GM20000 (cell line): ENCODE results near the gene NUB1.

Source experiments
- DNase-seq: peaks from one replicate; pipeline ENCODE4 v3.0.0; 2012; ENCODE audit warnings: low spot score
- TF ChIP-seq, protein P1 (sequence below): IDR thresholded peaks from 2 replicates; pipeline ENCODE4 v1.5.1; 2012; ENCODE audit warnings: mild to moderate bottlenecking, control low read depth; ENCODE audit errors: extremely low read depth, missing control alignments

The NUB1 gene

DNA sequence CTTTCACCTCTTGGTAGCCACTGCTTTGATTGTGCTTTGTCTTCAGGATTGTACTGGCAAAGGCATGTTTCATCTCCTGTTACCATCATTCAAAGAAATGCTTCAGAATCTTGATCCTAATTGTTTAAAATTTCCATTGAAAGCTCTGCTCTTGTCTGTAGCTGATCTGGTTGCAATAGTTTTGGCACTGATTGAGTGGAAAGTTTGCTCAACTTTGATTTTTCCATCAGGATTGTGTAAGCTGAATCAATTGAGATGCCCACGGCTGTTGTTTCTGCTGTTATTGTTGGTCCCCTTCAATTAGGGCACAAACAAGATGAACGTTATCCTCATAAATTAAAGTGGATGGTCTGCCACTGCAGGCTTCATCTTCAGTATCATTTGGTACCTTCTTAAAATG lies 14.6 kb upstream of the NUB1 start:
- DNase-seq = no peak
- TF ChIP-seq, protein P1, sequence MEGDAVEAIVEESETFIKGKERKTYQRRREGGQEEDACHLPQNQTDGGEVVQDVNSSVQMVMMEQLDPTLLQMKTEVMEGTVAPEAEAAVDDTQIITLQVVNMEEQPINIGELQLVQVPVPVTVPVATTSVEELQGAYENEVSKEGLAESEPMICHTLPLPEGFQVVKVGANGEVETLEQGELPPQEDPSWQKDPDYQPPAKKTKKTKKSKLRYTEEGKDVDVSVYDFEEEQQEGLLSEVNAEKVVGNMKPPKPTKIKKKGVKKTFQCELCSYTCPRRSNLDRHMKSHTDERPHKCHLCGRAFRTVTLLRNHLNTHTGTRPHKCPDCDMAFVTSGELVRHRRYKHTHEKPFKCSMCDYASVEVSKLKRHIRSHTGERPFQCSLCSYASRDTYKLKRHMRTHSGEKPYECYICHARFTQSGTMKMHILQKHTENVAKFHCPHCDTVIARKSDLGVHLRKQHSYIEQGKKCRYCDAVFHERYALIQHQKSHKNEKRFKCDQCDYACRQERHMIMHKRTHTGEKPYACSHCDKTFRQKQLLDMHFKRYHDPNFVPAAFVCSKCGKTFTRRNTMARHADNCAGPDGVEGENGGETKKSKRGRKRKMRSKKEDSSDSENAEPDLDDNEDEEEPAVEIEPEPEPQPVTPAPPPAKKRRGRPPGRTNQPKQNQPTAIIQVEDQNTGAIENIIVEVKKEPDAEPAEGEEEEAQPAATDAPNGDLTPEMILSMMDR = no peak

DNA sequence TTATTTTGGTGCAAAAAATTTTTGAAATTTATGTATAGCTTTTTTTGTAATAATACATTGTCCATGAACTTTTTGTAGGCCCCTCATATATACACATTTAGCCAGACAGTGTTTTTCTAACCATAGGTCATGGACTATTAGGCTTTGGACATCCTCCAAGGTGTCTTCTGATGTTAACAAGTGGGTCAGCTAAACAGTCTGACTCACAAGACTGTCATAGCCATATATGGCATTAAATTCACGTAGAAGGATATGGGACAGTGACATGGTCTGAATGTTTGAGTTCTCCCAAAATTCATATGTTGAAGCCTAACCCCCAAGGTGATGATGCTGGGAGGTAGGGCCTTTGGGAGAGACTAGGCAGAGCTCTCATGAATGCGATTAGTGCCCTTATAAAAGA lies 14.0 kb upstream of the NUB1 start:
- no peak for DNase-seq
- TF ChIP-seq, protein P1 = no peak

- TF ChIP-seq, protein P1 = no peak
- no peak for DNase-seq
Measured at GRCh38 chr7:151330181-151330580, 11.4 kb upstream of the NUB1 start.

DNA sequence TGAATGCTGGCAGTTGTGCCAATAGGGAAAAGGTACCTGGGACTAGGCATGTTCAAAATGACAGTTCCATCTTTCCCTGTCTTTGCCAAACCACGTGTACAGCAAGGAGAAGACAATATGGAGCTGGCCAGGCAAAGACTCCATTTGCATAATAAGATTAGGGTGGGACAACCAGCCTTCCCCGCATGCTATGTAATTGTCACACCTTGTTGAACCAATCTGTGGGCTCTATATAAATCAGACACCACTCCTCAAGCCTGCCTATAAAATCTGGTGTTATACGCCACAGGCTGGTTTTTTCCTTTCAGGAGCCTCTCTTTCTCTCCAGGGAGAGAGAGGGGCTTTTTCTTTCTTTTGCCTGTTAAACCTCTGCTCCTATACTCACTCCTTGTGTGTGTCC lies 11.0 kb upstream of the NUB1 start:
- DNase-seq = no peak
- TF ChIP-seq, protein P1 = no peak

GRCh38 chr7:151334628-151335027 lies 7.0 kb upstream of the NUB1 start:
- TF ChIP-seq, protein P1 = no peak
- no peak for DNase-seq

- TF ChIP-seq, protein P1 = no peak
- DNase-seq = no peak
Measured at GRCh38 chr7:151336027-151336708, 5.4 kb upstream of the NUB1 start.

- TF ChIP-seq, protein P1 = no peak
- DNase-seq = no peak
Measured at GRCh38 chr7:151337346-151337745, 4.3 kb upstream of the NUB1 start.
